Fibroblast of lung (primary cell): Measurements from ENCODE around the gene NTRK3.

ENCODE experiments used
- EZH2 ChIP-seq: IDR thresholded peaks from 2 replicates; pipeline ENCODE4 v1.5.1; 2012; ENCODE audit warnings: low read length, control low read depth, mild to moderate bottlenecking; ENCODE audit errors: missing control alignments
- TF ChIP-seq, protein P1 (sequence below), 2 donors: IDR thresholded peaks in 1 of 2; conservative IDR thresholded peaks in 1 of 2; 1 replicate in 1 of 2; 2 replicates in 1 of 2; pipeline ENCODE4 v1.5.1; 2011 to 2012; ENCODE audit warnings: low read length in 2 of 2, control low read depth in 1 of 2, inconsistent platforms in 1 of 2, low read depth in 1 of 2, mild to moderate bottlenecking in 1 of 2

- no peak for TF ChIP-seq EZH2
- TF ChIP-seq, protein P1, sequence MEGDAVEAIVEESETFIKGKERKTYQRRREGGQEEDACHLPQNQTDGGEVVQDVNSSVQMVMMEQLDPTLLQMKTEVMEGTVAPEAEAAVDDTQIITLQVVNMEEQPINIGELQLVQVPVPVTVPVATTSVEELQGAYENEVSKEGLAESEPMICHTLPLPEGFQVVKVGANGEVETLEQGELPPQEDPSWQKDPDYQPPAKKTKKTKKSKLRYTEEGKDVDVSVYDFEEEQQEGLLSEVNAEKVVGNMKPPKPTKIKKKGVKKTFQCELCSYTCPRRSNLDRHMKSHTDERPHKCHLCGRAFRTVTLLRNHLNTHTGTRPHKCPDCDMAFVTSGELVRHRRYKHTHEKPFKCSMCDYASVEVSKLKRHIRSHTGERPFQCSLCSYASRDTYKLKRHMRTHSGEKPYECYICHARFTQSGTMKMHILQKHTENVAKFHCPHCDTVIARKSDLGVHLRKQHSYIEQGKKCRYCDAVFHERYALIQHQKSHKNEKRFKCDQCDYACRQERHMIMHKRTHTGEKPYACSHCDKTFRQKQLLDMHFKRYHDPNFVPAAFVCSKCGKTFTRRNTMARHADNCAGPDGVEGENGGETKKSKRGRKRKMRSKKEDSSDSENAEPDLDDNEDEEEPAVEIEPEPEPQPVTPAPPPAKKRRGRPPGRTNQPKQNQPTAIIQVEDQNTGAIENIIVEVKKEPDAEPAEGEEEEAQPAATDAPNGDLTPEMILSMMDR (conservative IDR thresholded peaks at IDR 0.05 in 1 of 2, IDR thresholded peaks at IDR 0.05 in 1 of 2; ENCODE audit: low read depth in 1 of 2, low read length in 2 of 2) = no peak
Measured at GRCh38 chr15:87943626-87944025, 312.9 kb downstream of the NTRK3 start.
